GM21381 (cell line): ENCODE data around the gene TTYH1.
"Not testable (repeated sequence)": the region's sequence is repeated elsewhere in the genome, so short reads cannot be mapped to it uniquely, and the experiment has no call there.

Source experiments
- ATAC-seq: cut with Tn5 transposase; IDR thresholded peaks from one replicate; pipeline ENCODE4 v1.9.1; 2021; ENCODE audit warnings: mild to moderate bottlenecking, moderate library complexity; ENCODE audit not compliant: unreplicated experiment

TTYH1 gene

DNA sequence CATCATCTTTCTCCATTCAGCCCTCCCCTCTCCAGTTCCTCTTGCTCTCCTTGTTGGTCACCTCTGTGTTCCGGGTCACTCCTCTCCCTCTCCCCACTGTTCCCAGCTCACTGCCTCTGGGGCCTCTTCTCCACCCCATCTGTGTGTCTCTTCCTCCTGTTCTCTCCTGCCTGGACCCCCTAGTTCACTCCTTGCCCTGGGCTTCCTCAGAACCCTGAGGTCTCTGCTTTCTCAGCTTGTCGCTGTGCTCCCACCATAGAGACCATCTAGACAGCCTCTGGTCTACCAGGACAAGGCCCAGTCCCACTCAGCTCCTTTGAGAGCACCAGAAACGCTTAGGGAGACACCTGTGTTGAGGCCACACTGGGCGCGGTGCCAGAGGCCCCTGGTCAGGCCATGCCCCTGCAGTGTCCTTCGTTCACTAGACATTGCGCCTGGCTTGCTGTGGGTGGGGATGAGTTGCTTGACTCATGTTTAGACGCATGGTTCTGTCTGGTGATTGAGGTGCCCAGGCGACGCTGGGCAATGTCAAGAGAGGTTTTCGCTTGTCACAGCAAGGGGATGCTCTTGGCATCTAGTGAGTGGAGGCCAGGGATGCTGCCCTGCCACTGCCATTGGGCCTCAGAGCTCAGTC, 43.5 kb downstream of the TTYH1 start:
- no peak for ATAC-seq

DNA sequence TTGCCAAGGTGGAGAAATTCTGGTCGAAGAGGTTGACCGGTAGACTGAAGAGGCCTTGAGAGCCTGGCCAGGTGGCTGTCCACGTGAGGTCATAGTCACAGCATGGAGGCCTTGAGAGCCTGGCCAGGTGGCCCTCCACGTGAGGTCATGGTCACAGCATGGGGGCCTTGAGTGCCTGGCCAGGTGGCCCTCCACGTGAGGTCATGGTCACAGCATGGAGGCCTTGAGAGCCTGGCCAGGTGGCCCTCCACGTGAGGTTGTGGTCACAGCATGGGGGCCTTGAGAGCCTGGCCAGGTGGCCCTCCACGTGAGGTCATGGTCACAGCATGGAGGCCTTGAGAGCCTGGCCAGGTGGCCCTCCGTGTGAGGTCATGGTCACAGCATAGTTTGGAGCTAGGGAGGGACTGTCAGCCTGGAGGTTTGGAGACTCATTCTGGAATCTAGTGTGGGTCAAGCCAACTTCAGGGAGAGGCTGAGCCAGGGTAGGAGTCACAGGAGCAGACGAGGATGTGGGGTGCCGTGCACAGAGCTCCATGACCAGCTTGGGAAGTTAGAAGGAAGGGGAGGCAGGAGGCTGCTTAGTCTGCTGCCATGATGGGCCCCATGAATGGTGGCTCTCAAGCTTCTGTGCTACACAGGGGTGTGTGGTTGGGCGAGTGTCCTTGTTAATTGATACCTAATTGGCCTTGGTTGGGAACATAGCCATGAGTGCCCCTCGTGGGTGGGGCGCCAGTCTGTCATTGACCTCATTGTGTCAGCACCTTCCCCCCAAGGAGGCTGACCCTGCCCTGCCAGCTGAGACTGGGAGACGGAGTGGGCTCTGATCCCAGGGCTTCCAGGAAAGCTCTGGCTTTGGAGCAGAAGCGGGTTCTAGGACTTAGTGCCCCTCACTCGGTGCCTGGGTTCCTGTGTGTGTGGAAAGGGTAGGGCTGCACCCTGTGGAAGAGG, 44.3 kb downstream of the TTYH1 start:
- no peak for ATAC-seq

DNA sequence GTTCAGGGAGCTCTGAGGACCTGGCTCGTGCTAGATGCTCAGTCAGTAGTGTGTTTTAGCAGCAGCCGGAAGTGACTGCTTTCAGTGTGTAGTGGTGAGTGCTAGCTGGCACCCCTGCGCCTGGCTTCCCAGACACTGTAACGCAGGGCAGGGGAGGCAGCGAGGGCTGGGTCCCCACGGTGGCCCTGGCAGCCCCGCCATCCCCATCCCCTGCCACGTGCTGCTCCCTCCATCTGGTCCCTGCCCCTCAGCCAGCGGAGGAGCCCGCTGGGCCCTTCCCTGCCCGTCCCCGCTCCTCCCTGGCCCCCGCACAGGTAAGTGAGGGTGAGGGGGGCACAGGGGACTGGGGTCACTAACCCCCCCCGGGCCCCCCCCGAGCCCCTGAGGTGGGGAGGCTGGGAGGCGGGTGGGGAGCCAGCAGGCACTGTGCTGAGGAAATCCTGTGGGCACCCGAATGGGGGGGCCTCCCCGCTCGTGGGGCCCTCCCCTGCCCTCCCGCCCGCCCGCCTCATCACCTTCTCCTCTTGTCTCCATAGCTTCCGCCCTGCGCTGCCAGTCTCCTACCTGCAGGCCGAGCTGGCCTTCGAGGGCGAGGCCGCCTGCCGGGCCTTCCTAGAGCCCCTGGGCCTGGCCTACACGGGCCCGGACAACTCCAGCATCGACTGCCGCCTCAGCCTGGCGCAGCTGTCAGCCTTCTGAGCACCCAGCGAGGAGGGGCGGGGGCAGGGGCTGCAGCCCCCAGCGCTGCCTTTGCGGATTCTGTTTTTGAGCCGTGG, 45.2 kb downstream of the TTYH1 start:
- no peak for ATAC-seq

DNA sequence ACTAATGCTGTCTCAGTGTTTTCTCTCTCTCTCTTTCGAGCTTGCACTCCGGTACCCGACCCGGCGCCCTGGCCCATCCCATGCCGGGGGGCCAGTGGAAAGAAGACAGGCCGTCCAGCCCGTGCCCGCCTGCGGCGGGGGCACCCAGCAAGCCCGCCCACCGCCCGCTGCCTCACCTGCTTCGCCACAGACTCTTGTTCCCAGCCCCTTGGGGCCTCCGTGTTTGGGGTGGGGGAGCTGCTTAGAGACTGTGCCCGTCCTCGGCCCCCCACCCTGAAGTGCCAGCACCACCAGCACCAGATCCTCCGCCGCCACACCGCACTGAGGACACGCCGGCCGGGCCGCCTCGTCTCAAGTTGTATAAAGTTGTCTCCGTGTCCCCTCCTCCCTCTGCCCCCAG, 45.9 kb downstream of the TTYH1 start:
- no peak for ATAC-seq

DNA sequence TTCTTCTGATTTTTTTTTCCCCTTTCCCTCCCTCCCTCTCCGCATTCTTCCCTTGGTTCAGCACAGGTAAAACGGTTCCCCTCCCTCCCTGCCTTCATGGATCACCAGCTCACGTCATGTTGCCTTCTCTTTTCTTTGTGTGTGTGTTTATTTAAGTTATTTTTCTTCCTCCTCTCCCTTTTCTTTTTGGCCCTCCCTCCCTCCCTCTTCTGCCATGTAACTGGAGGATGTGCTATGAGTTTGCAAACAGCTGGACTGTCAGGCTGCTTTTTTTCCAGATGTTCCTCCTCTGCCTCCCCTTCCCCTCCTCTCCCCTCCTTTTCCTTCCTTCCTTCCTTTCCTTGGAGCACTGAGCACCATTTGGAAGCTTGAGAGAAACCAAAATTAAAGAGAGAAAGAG, 46.3 kb downstream of the TTYH1 start:
- no peak for ATAC-seq

DNA sequence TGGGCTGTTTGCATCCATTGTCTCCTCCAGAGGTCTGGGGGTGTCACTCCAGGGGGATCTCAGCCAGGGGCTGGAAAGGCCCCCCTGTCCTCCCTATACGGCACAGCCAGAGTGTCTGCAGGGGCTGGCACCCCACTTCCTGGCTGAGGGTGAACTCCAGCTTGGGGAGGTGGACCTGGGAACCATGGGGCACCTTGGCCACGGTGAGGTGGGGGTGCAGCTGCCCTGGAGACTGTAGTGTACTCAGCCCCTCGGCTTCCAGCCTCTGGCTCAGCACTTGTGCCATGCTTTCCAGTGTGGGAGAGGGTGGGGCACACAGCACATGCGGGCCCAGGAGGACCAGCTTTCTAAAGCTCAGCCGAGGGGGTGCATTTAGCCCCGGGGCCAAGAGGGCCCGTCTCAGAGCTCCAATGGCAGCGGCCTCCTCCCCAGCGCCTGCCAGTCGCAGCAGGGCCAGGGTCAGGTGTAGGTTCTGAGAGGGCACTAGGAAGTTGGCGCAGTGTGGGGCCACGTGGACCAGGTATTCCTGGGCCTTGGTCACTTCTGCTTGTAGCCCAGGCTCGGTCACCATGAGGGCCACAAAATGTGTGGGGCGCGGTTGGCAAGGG, 46.9 kb downstream of the TTYH1 start:
- ATAC-seq = no peak

DNA sequence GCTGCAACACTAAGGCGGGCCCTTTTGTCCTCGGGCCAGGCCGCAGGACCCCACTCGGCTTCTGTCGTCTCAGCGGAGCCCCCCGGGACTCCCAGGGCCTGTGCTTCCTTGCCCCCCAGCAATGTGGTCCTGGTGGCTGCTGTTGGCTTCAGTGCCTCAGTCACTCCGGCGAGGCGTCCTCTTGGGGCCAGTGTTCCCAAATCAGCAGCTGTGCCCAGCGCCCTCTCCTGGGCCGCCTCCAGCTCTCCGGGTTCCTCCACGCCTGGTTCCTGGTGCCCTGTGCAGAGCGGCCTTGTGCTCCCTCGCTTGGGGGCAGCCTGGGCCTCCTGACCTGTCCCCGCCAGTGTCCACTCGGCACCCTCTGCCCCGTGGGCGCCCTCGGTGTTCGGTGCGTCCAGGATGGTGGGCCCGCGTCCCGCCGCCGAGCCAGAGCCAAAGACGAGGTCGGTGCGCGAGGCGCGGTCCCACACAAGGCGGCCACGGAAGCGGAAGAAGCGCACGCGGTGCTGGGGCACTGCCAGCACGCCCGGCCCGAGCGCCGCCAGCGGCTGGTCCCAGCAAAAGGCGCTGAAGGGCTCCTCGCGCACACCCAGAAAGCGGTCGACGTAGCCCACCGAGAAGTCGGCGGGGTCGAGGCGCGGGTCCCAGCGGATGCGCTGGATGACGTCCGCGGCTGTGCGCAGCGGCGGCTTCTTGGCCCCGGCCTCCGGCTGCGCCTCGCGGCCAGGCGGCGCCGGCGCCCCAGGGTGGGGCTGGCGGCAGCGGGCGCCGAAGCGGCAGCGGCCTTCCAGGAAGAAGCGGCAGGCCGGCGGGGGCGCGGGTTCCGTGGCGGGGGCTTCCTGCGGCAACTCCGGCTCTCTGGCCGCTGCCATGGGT, 47.6 kb downstream of the TTYH1 start:
- ATAC-seq = peak; percentile 10

DNA sequence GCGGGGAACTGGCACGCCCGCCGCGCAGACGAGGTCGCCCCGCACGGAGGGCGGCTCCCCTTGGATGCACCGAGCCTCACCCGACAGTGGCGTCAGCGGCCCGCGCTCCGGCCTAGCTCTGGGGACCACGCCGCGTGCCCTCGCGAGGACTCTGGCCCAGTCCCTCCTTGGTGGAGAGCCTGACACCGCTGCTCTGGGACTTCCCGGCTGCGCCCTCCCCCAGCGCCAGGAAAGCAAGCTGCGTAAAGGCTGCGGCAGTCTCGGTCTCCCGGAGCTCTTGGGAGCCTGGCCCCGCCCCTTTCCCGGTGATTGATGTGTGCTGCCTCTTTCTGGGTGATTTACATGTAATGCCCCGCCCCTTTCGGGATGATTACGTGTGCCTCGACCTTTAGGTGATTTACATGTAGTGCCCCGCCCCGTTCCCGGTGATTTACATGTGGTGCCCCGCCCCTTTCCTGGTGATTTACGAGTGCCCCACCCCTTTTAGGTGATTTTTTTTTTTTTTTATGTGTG, 48.3 kb downstream of the TTYH1 start, which contains the start of gene LENG9:
TSS of gene LENG9 (minus strand) at position 248 of the 513 bp plus-strand sequence. CDS start 252 bp downstream, outside the sequence.
- ATAC-seq = peak; percentile 52

DNA sequence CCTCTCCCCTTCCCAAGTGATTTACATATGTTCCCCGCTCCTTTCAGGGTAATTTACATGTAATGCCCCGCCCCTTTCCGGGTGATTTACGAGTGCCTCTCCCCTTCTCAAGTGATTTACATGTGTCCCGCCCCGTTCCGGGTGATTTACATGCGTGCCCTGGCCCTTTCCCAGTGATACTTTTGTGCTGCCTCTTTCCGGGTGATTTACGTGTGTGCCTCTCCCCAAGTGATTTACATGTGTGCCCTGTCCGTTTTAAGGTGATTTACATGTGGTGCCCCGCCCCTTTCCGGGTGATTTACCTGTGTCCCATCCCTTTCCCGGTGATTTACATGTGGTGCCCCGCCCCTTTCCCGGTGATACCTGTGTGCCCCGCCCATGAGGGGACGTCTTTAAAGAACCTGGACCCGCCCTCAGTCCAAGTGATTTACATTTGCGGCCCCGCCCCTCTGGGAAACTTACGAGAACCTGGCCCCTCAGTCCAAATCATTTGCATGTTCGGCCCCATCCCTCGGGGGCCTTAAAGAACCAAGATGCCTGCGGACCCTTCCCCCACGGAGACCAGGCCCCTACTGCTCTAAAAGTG, 48.9 kb downstream of the TTYH1 start:
- peak; percentile 34 for ATAC-seq

DNA sequence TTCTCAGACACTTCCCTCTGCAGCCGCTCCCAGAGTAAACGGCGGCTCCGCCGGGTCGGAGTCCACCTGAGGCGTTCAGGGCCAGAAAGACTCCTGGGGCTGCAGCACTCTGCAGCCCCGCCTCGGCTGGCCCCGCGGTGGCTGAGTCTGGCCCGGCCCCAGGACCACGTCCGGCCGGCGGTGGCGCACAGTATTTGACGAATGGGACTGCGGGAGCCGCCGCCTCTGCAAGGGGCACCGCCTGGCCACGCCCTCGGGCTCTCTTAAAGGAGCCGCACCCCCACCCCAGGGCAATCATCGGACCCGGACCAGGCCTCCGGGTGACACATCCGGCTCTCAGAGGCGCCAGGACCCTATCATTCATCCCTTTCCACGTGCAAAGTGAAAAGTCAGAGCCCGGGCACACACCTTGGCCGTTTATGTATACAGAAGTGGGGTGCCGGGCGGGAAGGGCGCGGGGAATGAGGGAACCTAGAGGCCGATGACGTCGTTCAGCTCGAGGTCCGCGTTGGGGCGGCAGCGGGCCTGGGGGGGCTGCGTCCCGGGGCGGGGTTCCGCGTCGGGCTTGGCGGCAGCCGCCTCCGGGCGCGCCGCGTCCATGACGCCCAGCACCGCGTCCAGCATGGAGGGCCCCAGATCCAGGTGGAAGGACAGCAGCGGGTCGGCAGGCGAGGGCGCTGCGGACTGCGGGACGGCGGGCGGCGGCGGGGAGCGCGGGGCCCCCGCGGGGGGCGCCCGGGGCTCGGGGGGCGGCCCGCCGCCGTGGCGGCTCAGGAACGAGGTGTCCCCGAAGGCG, 49.6 kb downstream of the TTYH1 start:
- peak; percentile 51 for ATAC-seq

DNA sequence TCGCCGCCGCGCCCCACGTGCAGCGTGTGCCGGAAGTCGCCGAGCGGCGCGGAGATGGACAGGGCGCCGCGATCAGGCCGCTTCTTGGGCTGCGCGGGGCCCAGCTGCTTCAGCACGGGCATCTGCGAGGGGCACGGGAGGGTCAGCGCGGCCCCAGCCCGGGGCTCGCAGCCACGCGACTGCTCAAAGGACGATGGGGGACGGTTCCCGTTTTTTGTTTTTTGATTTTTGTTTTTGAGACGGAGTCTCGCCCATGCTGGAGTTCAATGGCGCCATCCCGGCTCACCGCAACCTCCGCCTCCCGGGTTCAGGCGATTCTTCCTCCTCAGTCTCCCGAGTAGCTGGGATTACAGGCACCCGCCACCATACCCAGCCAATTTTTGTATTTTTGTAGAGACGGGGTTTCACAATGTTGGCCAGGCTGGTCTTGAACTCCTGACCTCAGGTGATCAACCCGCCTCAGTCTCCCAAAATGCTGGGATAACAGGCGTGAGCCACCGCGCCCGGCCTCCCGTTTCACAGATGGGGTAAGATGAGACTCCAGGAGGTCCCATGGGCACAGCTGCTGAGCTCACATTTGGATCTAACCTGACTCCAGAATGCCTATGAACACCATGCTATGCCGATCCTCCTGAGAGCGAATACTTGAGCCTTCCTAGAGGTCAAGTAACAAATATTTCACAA, 50.3 kb downstream of the TTYH1 start:
- ATAC-seq = no peak

DNA sequence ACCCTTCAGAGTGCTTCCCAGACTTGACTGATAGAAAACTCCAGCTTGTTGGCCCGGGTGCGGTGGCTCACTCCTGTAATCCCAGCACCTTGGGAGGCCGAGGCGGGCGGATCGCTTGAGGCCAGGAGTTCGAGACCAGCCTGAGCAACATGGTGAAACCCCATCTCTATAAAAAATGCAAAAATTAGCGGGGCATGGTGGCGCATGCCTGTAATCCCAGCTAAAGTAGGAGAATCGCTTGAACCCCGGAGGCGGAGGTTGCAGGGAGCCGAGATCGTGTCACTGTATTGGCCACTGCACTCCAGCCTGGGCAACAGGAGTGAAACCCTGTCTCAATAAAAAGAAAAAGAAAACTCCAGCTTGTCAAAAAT, 50.8 kb downstream of the TTYH1 start:
- not testable (repeated sequence) for ATAC-seq

DNA sequence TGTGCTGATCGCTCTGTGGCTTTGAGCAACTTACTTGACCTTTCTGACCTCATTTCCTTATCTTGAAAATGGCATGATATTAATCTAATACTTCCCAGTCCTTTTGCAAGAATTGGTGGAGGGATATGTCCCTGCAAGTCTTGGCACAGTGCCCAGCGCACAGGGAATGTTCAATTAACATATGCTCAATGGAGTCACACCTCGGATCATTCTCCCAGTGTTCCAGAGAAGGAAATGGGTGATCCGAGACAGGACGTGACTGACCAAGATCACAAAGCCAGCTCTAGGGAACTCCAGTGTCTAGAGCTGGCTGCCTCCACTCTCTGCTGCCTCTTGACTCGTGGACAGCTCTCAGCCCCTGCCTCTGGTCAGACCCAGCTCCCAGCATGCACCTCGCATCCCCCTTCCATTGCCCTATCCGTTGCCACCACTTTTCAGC, 54.3 kb downstream of the TTYH1 start:
- no peak for ATAC-seq

DNA sequence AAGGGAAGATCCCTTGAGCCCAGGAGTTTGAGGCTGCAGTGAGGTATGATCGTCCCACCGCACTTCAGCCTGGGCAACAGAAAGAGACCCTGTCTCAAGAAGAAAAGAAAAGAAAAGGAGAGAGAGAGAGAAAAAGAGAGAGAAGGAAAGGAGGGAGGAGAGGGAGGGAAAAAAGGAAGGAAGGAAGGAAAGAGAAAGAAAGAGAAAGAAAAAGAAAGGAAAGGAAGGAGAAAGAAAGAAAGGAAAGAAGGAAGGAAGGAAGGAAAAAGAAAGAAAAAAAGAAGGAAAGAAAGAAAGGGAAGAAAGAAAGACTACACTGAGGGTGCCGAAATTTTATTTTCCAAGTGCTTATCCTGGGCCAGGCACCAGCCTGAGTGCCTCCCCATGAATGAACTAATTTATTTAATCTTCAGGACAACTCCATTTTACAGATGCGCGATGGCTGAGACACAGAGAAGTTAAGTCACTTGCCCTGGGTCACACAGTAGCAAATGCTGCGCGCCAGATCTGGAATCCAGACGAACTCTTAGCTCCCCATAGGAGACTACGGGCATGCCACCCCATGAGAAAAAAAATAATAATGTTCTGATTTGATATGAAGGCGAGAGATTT, 55.1 kb downstream of the TTYH1 start:
- no peak for ATAC-seq

DNA sequence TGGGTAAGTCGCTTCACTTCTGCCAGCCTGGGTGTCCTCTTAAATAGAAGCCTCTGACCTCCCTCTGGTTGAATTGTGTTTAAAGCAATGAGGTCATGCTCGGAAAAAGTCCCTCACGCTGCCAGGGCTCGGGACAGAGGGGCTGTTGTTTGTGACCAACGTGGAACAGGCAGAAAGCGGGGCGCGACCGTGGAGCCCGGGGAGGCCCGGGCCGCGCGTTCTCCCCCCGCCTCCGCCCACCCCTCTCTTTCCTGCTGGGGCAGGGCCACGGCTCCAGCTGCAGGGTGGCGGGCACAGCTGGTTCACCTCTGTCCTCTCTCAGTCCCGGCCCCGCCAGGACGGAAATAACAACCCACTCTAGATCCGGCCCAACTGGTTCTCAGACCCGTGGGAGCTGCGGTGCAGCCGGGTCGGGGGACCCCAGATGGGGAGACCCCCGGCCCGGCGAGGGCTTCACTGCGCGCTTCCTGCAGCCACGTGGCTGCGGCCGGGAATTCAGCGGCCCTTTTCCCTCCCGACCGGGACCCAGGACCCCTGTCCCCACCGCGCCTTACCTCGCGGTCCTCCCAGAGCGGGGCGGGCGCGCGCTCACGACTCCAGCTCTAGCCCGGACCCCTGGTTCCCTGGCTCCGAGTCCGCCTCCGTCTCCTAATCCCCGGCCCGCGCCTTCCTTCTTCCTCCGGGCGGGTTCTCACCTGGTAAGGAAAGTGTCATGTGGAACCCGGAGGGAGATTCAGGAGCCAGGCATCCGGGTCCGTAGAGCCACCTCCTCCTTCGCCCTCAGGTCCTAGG, 55.9 kb downstream of the TTYH1 start:
- ATAC-seq = no peak

DNA sequence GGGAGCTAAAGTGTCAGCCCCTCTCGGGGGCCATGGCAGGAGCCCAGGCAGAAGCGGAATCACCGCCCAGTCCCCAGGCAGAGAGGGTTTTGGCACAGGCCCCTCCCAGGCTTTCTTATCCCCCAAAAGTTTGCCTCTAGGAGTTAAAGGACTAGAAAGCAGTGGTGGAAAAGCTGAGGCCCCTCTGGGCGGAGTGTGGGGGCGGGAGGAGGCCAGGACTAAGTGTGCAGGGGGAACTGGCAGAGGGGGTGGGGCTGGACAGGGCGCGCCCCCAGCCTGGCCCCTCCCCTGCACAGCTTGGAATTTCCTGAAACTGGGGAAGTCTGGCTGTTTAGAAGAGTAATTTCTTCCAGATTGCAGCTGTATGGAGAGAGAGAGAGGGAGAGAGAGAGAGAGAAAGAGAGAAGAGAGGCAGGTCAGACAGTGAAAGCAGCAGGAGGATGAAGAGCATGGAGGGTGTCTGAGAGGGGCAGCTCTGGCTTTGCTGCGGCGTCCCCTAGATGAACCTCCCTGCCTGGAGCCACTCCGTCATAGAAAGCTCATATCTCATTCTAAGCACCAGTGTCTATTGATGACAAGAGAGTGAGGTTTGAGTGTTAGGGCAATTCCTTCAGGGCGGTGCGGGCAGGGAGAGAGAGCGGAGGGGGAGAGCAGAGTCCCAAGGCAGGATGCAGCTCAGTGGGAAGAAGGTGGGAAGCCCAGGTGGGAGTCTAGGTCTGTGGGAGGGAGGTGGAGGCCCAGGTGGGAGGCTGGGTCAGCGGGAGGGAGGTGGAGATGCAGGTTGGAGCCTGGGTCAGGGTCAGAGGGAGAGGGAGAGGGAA, 58.0 kb downstream of the TTYH1 start, which contains the start of gene CDC42EP5:
TSS of gene CDC42EP5 (minus strand) at position 226 of the 821 bp plus-strand sequence. CDS start 7,749 bp downstream, outside the sequence.
- ATAC-seq = no peak
